Measurements from ENCODE around the gene NUP205.

NUP205 gene

GRCh38 chr7:135523146-135523545, 34.6 kb upstream of the NUP205 start:
- ATAC-seq (ENCODE audit: low read depth) (no peak), DNase-seq (ENCODE audit: low spot score) (no peak)
- Histone ChIP-seq H3K4me1 (ENCODE audit: insufficient read depth, poor library complexity, severe bottlenecking) (no peaks in the 10 kb centered on the region), H3K4me3 (ENCODE audit: severe bottlenecking) (no peak overlapping the region), H3K9me3 (ENCODE audit: severe bottlenecking) (no peaks in the 10 kb centered on the region), H3K27me3 (ENCODE audit: insufficient read depth, poor library complexity, severe bottlenecking) (no peaks in the 10 kb centered on the region), H3K36me3 (ENCODE audit: low read depth) (no peaks in the 10 kb centered on the region), H3K27ac (ENCODE audit: poor library complexity, severe bottlenecking) (no peak overlapping the region)
- no peak for TF ChIP-seq CTCF (IDR thresholded peaks at IDR 0.05; ENCODE audit: poor library complexity, severe bottlenecking)

GRCh38 chr7:135525426-135525825, 32.3 kb upstream of the NUP205 start:
- no peak overlapping the region for H3K27ac ChIP-seq (ENCODE audit: poor library complexity, severe bottlenecking)
- no peak for ATAC-seq (ENCODE audit: low read depth)
- no peak for TF ChIP-seq CTCF (IDR thresholded peaks at IDR 0.05; ENCODE audit: poor library complexity, severe bottlenecking)
- no peaks in the 10 kb centered on the region for H3K9me3 ChIP-seq (ENCODE audit: severe bottlenecking)
- H3K27me3 ChIP-seq (ENCODE audit: insufficient read depth, poor library complexity, severe bottlenecking): no peaks in the 10 kb centered on the region
- H3K36me3 ChIP-seq (ENCODE audit: low read depth): no peaks in the 10 kb centered on the region
- no peak for DNase-seq (ENCODE audit: low spot score)
- no peaks in the 10 kb centered on the region for H3K4me1 ChIP-seq (ENCODE audit: insufficient read depth, poor library complexity, severe bottlenecking)
- no peak overlapping the region for H3K4me3 ChIP-seq (ENCODE audit: severe bottlenecking)

- H3K4me3 ChIP-seq (ENCODE audit: severe bottlenecking): no peak overlapping the region
- no peaks in the 10 kb centered on the region for H3K36me3 ChIP-seq (ENCODE audit: low read depth)
- no peak for TF ChIP-seq CTCF (IDR thresholded peaks at IDR 0.05; ENCODE audit: poor library complexity, severe bottlenecking)
- no peaks in the 10 kb centered on the region for H3K27me3 ChIP-seq (ENCODE audit: insufficient read depth, poor library complexity, severe bottlenecking)
- H3K27ac ChIP-seq (ENCODE audit: poor library complexity, severe bottlenecking): no peak overlapping the region
- H3K9me3 ChIP-seq (ENCODE audit: severe bottlenecking): no peaks in the 10 kb centered on the region
- ATAC-seq (ENCODE audit: low read depth) (no peak), DNase-seq (ENCODE audit: low spot score) (no peak)
- no peaks in the 10 kb centered on the region for H3K4me1 ChIP-seq (ENCODE audit: insufficient read depth, poor library complexity, severe bottlenecking)
These were observed 30.7 kb upstream of the NUP205 start for GRCh38 chr7:135527025-135527424.

- no peak for TF ChIP-seq CTCF (IDR thresholded peaks at IDR 0.05; ENCODE audit: poor library complexity, severe bottlenecking)
These were observed 21.6 kb upstream of the NUP205 start for GRCh38 chr7:135536150-135536549.

DNA sequence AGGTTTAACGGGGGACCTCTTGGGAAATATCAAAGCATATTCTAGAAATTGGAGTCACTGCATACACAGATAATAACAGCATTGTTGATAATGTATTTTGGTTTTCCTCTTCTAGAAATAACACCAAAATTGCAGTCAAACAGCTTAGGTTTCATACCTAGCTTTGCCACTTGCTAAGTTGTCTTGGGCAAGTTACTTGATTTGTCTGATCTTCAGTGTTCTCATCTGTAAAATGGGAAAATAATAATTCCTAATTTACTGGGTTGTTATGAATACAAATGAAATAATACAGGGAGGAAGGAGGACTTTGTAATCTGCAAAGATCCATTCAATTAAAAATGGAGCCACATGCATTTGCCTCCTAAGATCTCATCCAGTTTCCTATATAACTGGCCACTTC, 20.3 kb upstream of the NUP205 start:
- H3K4me3 ChIP-seq (ENCODE audit: severe bottlenecking): no peak overlapping the region
- H3K9me3 ChIP-seq (ENCODE audit: severe bottlenecking): no peaks in the 10 kb centered on the region
- no peaks in the 10 kb centered on the region for H3K4me1 ChIP-seq (ENCODE audit: insufficient read depth, poor library complexity, severe bottlenecking)
- ATAC-seq (ENCODE audit: low read depth) (no peak), DNase-seq (ENCODE audit: low spot score) (no peak)
- no peak overlapping the region for H3K27ac ChIP-seq (ENCODE audit: poor library complexity, severe bottlenecking)
- H3K36me3 ChIP-seq (ENCODE audit: low read depth): no peaks in the 10 kb centered on the region
- no peak for TF ChIP-seq CTCF (IDR thresholded peaks at IDR 0.05; ENCODE audit: poor library complexity, severe bottlenecking)
- H3K27me3 ChIP-seq (ENCODE audit: insufficient read depth, poor library complexity, severe bottlenecking): no peaks in the 10 kb centered on the region

More at GRCh38 chr7:135536150-135536549, 21.6 kb upstream of the NUP205 start:
- Histone ChIP-seq H3K27me3 (ENCODE audit: insufficient read depth, poor library complexity, severe bottlenecking) (no peaks in the 10 kb centered on the region), H3K4me1 (ENCODE audit: insufficient read depth, poor library complexity, severe bottlenecking) (no peaks in the 10 kb centered on the region), H3K4me3 (ENCODE audit: severe bottlenecking) (no peak overlapping the region), H3K27ac (ENCODE audit: poor library complexity, severe bottlenecking) (no peak overlapping the region), H3K9me3 (ENCODE audit: severe bottlenecking) (no peaks in the 10 kb centered on the region), H3K36me3 (ENCODE audit: low read depth) (no peaks in the 10 kb centered on the region)
- ATAC-seq (ENCODE audit: low read depth): peak; percentile 55
- DNase-seq (ENCODE audit: low spot score): no peak
